22Rv1 (cell line): ENCODE data around the gene FCHO2.

Experiments
- CTCF ChIP-seq: fragments of 450-650 bp; IDR thresholded peaks from 2 replicates; pipeline ENCODE4 v1.5.1; 2017; ENCODE audit warnings: mild to moderate bottlenecking
- ZFX ChIP-seq: fragments of 450-650 bp; IDR thresholded peaks from 2 replicates; pipeline ENCODE4 v1.6.1; 2017; ENCODE audit warnings: antibody characterized with exemption, borderline replicate concordance

- TF ChIP-seq CTCF (no peak), ZFX (no peak)
Observed at GRCh38 chr5:73088026-73088425, 132.2 kb downstream of the FCHO2 start.
